HG02885 (cell line): ENCODE results near the gene MIGA2.
"Not testable (repeated sequence)": the region's sequence is repeated elsewhere in the genome, so short reads cannot be mapped to it uniquely, and the experiment has no call there.

Source experiments
- ATAC-seq: cut with Tn5 transposase; IDR thresholded peaks from one replicate; pipeline ENCODE4 v1.9.1; 2021; ENCODE audit warnings: mild to moderate bottlenecking; ENCODE audit not compliant: unreplicated experiment, poor library complexity

MIGA2 gene

GRCh38 chr9:129111528-129112151 is 75.2 kb downstream of the MIGA2 start:
- ATAC-seq = no peak

GRCh38 chr9:129112526-129112925 is 76.1 kb downstream of the MIGA2 start:
- not testable (repeated sequence) for ATAC-seq

- no peak for ATAC-seq
Measured at GRCh38 chr9:129113645-129114304, 77.3 kb downstream of the MIGA2 start.

GRCh38 chr9:129118799-129119198 is 82.4 kb downstream of the MIGA2 start:
- no peak for ATAC-seq

- no peak for ATAC-seq
Measured at GRCh38 chr9:129121483-129121882, 85.1 kb downstream of the MIGA2 start.
